Measurements from ENCODE around the gene KLF7. TPM values are rescaled to one million over a fixed set of nuclear protein-coding genes. Genes with fewer than 3 reads are reported as not detected.
A peak's percentile ranks its signal among the peaks of the same experiment; 100 is the strongest.

The KLF7 gene
- total RNA-seq, 1 experiment from 2014 or later = 32.2 TPM

DNA sequence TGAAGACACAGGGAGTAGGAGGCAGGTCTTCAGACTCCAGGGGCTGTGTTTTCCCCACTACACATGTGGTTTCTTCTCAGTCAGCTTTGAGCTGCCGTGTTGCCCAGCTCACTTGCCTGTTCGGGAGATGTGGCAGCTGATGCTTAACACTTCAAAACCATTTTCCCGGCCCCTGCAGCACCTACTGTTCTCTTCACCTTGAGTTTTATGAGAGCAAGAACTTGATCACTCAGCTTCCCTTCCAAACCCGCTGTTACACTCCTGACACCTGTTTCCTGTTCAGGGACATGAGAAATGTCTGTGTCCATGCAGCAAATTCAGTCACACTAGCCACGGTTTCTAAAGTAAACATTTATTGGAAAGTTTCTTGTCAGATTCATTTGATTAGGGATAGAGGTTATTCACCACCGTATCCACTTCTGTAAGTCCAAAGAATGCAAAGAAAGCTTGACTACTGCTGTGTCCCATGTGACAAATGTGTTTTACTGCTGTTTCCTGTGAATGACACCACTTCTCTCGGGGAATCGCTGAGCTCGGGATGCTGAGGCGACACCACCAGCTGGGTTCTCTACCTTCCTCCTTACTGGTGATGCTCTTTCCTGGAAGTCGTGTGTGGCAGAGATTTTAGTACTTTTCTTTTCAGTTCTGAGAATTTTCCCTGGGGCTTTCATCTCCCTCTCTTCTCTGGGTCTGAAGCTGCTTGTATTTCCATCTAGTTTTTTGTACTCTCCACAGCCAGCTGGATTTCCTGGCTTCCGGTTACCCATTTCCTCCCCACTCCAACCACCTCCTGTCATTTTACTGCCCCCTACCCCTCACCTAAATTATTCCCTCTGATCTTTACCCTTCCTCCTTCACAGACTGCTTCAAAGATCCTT is 91.7 kb downstream of the KLF7 start:
- Histone ChIP-seq H2AK5ac (ENCODE audit: insufficient read length, low read length) (no peak overlapping the region), H2BK12ac (ENCODE audit: insufficient read length, low read depth, low read length) (no peak overlapping the region), H3K79me1 (ENCODE audit: insufficient read depth, low read depth, low read length, poor library complexity, severe bottlenecking) (no peaks in the 10 kb centered on the region), H3K27ac (ENCODE audit: insufficient read length, low read depth, low read length) (no peak overlapping the region), H3K9ac (ENCODE audit: extremely low read depth, insufficient read length, low read length) (no peak overlapping the region), H3T11ph (ENCODE audit: low read length) (no peak overlapping the region), H4K5ac (ENCODE audit: insufficient read length, low read depth, low read length) (no peak overlapping the region), H3K14ac (ENCODE audit: insufficient read depth, low read length) (no peak overlapping the region), H2BK15ac (ENCODE audit: low read depth, low read length) (no peak overlapping the region), H3K56ac (ENCODE audit: insufficient read length, low read depth, low read length) (no peak overlapping the region), H3K79me2 (ENCODE audit: insufficient read depth, low read length) (no peaks in the 10 kb centered on the region), H4K20me1 (ENCODE audit: control insufficient read depth, insufficient read depth, insufficient read length) (no peaks in the 10 kb centered on the region), H3K4me2 (ENCODE audit: insufficient read depth, insufficient read length, low read length) (no peak overlapping the region), H4K91ac (ENCODE audit: insufficient read length, low read depth, low read length) (no peak overlapping the region), H3K23ac (ENCODE audit: insufficient read length, low read depth, low read length) (no peak overlapping the region), H3K18ac (ENCODE audit: insufficient read length, low read depth, low read length) (no peak overlapping the region), H3K4me1 (ENCODE audit: insufficient read depth, low read length) (peaks cover 10% of the 10 kb centered on the region; the same call in 1 of the 2 replicates), H4K8ac (replicated peaks; ENCODE audit: insufficient read length, low read depth, low read length) (no peak overlapping the region), H2AFZ (ENCODE audit: low read length) (no peak overlapping the region), H3K23me2 (ENCODE audit: insufficient read length, low read depth, low read length, poor library complexity, severe bottlenecking) (no peaks in the 10 kb centered on the region), H3K4ac (ENCODE audit: low read depth, low read length) (no peak overlapping the region), H3K27me3 (ENCODE audit: insufficient read depth, low read length) (no peaks in the 10 kb centered on the region), H2BK20ac (ENCODE audit: low read depth, low read length, poor library complexity, severe bottlenecking) (no peak overlapping the region), H2BK5ac (ENCODE audit: insufficient read length, low read length) (no peak overlapping the region), H2BK120ac (ENCODE audit: low read depth, low read length, poor library complexity, severe bottlenecking) (no peak overlapping the region), H3K9me3 (ENCODE audit: control insufficient read depth, low read depth, low read length) (no peaks in the 10 kb centered on the region)
- Mint-ChIP-seq H3K27me3 (ENCODE audit: low read depth) (no peaks in the 10 kb centered on the region), H3K4me3 (no peak overlapping the region), H3K4me1 (peaks cover 35 to 42% of the 10 kb centered on the region in 2 experiments), H3K9me3 (no peaks in the 10 kb centered on the region; a peak in 1 of 5 replicates), H3K27ac (peak overlapping the region in 2 of 3 experiments; percentile 48 to 66; a peak in 3 of 7 replicates), H3K36me3 (ENCODE audit: insufficient read depth in 1 of 3, low read depth in 3 of 3) (peaks cover 0 to 7% (median 4%) of the 10 kb centered on the region in 3 experiments; a peak in 2 of 7 replicates)
- WGBS (ENCODE audit: extremely low coverage, insufficient read length, low lambda C conversion rate) = no CpG with 5 or more reads among the region's 12 CpGs
- no peak for DNase-seq
- TF ChIP-seq, protein P1, sequence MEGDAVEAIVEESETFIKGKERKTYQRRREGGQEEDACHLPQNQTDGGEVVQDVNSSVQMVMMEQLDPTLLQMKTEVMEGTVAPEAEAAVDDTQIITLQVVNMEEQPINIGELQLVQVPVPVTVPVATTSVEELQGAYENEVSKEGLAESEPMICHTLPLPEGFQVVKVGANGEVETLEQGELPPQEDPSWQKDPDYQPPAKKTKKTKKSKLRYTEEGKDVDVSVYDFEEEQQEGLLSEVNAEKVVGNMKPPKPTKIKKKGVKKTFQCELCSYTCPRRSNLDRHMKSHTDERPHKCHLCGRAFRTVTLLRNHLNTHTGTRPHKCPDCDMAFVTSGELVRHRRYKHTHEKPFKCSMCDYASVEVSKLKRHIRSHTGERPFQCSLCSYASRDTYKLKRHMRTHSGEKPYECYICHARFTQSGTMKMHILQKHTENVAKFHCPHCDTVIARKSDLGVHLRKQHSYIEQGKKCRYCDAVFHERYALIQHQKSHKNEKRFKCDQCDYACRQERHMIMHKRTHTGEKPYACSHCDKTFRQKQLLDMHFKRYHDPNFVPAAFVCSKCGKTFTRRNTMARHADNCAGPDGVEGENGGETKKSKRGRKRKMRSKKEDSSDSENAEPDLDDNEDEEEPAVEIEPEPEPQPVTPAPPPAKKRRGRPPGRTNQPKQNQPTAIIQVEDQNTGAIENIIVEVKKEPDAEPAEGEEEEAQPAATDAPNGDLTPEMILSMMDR (conservative IDR thresholded peaks at IDR 0.05) = peak; percentile 45; the same call in 2 of the 3 replicates
